ENCODE results near the gene SLC15A3.

DNA sequence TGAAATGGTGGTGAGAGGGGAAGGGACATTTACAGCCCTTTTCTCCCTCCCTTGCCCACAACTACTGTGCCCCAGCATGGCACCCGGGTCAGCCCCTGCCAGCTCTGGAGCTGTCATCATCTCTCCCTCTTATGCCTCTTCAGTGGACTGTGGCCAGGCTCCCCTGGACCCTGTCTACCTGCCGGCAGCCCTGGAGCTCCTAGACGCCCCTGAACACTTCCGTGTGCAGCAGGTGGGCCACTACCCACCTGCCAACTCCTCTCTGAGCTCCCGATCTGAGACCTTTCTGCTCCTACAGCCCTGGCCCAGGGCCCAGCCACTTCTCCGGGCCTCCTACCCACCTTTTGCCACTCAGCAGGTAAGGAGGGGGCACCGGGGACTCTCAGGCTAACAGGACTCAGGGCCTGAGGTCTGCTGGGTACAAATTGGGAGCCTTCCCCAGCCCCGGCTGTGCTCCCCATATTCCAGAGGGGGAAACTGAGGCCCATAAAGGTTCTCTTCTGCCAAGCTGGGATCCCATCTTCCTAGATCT, 24.8 kb downstream of the SLC15A3 start:
- TF ChIP-seq TAF1 (IDR thresholded peaks at IDR 0.05; ENCODE audit: low read depth) (no peak), POLR2AphosphoS5 (IDR thresholded peaks at IDR 0.05) (no peak)
- TF ChIP-seq, protein P1, sequence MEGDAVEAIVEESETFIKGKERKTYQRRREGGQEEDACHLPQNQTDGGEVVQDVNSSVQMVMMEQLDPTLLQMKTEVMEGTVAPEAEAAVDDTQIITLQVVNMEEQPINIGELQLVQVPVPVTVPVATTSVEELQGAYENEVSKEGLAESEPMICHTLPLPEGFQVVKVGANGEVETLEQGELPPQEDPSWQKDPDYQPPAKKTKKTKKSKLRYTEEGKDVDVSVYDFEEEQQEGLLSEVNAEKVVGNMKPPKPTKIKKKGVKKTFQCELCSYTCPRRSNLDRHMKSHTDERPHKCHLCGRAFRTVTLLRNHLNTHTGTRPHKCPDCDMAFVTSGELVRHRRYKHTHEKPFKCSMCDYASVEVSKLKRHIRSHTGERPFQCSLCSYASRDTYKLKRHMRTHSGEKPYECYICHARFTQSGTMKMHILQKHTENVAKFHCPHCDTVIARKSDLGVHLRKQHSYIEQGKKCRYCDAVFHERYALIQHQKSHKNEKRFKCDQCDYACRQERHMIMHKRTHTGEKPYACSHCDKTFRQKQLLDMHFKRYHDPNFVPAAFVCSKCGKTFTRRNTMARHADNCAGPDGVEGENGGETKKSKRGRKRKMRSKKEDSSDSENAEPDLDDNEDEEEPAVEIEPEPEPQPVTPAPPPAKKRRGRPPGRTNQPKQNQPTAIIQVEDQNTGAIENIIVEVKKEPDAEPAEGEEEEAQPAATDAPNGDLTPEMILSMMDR (IDR thresholded peaks at IDR 0.05; ENCODE audit: poor library complexity, severe bottlenecking): no peak
- TF ChIP-seq, protein P2, sequence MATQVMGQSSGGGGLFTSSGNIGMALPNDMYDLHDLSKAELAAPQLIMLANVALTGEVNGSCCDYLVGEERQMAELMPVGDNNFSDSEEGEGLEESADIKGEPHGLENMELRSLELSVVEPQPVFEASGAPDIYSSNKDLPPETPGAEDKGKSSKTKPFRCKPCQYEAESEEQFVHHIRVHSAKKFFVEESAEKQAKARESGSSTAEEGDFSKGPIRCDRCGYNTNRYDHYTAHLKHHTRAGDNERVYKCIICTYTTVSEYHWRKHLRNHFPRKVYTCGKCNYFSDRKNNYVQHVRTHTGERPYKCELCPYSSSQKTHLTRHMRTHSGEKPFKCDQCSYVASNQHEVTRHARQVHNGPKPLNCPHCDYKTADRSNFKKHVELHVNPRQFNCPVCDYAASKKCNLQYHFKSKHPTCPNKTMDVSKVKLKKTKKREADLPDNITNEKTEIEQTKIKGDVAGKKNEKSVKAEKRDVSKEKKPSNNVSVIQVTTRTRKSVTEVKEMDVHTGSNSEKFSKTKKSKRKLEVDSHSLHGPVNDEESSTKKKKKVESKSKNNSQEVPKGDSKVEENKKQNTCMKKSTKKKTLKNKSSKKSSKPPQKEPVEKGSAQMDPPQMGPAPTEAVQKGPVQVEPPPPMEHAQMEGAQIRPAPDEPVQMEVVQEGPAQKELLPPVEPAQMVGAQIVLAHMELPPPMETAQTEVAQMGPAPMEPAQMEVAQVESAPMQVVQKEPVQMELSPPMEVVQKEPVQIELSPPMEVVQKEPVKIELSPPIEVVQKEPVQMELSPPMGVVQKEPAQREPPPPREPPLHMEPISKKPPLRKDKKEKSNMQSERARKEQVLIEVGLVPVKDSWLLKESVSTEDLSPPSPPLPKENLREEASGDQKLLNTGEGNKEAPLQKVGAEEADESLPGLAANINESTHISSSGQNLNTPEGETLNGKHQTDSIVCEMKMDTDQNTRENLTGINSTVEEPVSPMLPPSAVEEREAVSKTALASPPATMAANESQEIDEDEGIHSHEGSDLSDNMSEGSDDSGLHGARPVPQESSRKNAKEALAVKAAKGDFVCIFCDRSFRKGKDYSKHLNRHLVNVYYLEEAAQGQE (IDR thresholded peaks at IDR 0.05; ENCODE audit: borderline replicate concordance): no peak
